ENCODE results near the gene RRP15. TPM values are rescaled to one million over a fixed set of nuclear protein-coding genes. Genes with fewer than 3 reads are reported as not detected.

RRP15 gene
- polyA plus RNA-seq, 1 experiment: 7.9 TPM

GRCh38 chr1:218377143-218377660, 92.1 kb downstream of the RRP15 start:
- no peak for TF ChIP-seq CTCF (IDR thresholded peaks at IDR 0.05; ENCODE audit: low read depth, low read length)
- Histone ChIP-seq H3K4me3 (ENCODE audit: low read depth, low read length) (peak overlapping the region; percentile 34), H3K27ac (ENCODE audit: low read depth, low read length) (peak overlapping the region; percentile 87), H3K27me3 (ENCODE audit: control insufficient read depth, insufficient read depth, low read length) (no peaks in the 10 kb centered on the region), H3K9me3 (ENCODE audit: control insufficient read depth, insufficient read depth, low read length) (0 out of 2 replicates have a peak, but pooled peaks cover 3% of the 10 kb centered on the region)
- ChIA-PET POLR2A (interaction anchor here (0.6 to 1.3 kb wide), 6 partner anchors 14 to 342 kb away, joined by 3 to 5 read pairs (median 3); partner anchors contain the start of gene TGFB2), CTCF (interaction anchor here (0.9 kb wide), 1 partner anchor 689 kb away, joined by 3 read pairs; no protein-coding TSS in a partner anchor)
- peak; percentile 93 for DNase-seq (ENCODE audit: low read depth, low spot score)

- CTCF ChIA-PET: interaction anchor here (0.5 to 1.0 kb wide), 4 partner anchors 10 to 1205 kb away, joined by 3 to 4 read pairs (median 4); no protein-coding TSS in a partner anchor
- no peak overlapping the region for H3K4me3 ChIP-seq (ENCODE audit: low read depth, low read length)
- peak; percentile 72 for DNase-seq (ENCODE audit: low read depth, low spot score)
- no peak for TF ChIP-seq CTCF (IDR thresholded peaks at IDR 0.05; ENCODE audit: low read depth, low read length)
- H3K27ac ChIP-seq (ENCODE audit: low read depth, low read length): peak overlapping the region; percentile 33
- POLR2A ChIA-PET: interaction anchor here (0.7 kb wide), 1 partner anchor 35 kb away, joined by 3 read pairs; the partner anchor contains the start of gene TGFB2
- H3K9me3 ChIP-seq (ENCODE audit: control insufficient read depth, insufficient read depth, low read length): 0 out of 2 replicates have a peak, but pooled peaks cover 3% of the 10 kb centered on the region
- no peaks in the 10 kb centered on the region for H3K27me3 ChIP-seq (ENCODE audit: control insufficient read depth, insufficient read depth, low read length)
Measured at GRCh38 chr1:218380125-218380977, 95.3 kb downstream of the RRP15 start.

GRCh38 chr1:218382261-218382660, 97.2 kb downstream of the RRP15 start:
- Histone ChIP-seq H3K9me3 (ENCODE audit: control insufficient read depth, insufficient read depth, low read length) (0 out of 2 replicates have a peak, but pooled peaks cover 3% of the 10 kb centered on the region), H3K27me3 (ENCODE audit: control insufficient read depth, insufficient read depth, low read length) (no peaks in the 10 kb centered on the region), H3K4me3 (ENCODE audit: low read depth, low read length) (no peak overlapping the region), H3K27ac (ENCODE audit: low read depth, low read length) (no peak overlapping the region)
- POLR2A ChIA-PET: no interaction called here
- CTCF ChIA-PET: no interaction called here
- TF ChIP-seq CTCF (IDR thresholded peaks at IDR 0.05; ENCODE audit: low read depth, low read length): no peak
- DNase-seq (ENCODE audit: low read depth, low spot score): no peak

- no peak for TF ChIP-seq CTCF (IDR thresholded peaks at IDR 0.05; ENCODE audit: low read depth, low read length)
- Histone ChIP-seq H3K9me3 (ENCODE audit: control insufficient read depth, insufficient read depth, low read length) (0 out of 2 replicates have a peak, but pooled peaks cover 3% of the 10 kb centered on the region), H3K4me3 (ENCODE audit: low read depth, low read length) (no peak overlapping the region), H3K27me3 (ENCODE audit: control insufficient read depth, insufficient read depth, low read length) (no peaks in the 10 kb centered on the region), H3K27ac (ENCODE audit: low read depth, low read length) (no peak overlapping the region)
- DNase-seq (ENCODE audit: low read depth, low spot score): no peak
- ChIA-PET CTCF (no interaction called here), POLR2A (no interaction called here)
Measured at GRCh38 chr1:218383051-218383450, 98.0 kb downstream of the RRP15 start.

- Histone ChIP-seq H3K9me3 (ENCODE audit: control insufficient read depth, insufficient read depth, low read length) (no peaks in the 10 kb centered on the region), H3K4me3 (ENCODE audit: low read depth, low read length) (no peak overlapping the region), H3K27me3 (ENCODE audit: control insufficient read depth, insufficient read depth, low read length) (no peaks in the 10 kb centered on the region), H3K27ac (ENCODE audit: low read depth, low read length) (no peak overlapping the region)
- ChIA-PET CTCF (no interaction called here), POLR2A (no interaction called here)
- no peak for DNase-seq (ENCODE audit: low read depth, low spot score)
- TF ChIP-seq CTCF (IDR thresholded peaks at IDR 0.05; ENCODE audit: low read depth, low read length): no peak
Measured at GRCh38 chr1:218383681-218384080, 98.6 kb downstream of the RRP15 start.
